Mesenchymal stem cell (in vitro differentiated cells and primary cell): ENCODE measurements around the gene CYFIP1.

Experiments
- DNase-seq: peaks from one replicate; pipeline ENCODE4 v3.0.0-alpha.2; 2013
- H2AFZ ChIP-seq: one replicate; pipeline ENCODE4 v1.6.1; 2013; ENCODE audit warnings: low read depth, mild to moderate bottlenecking, control low read depth, inconsistent platforms, low read length, moderate library complexity
- H2AK5ac ChIP-seq: 2 replicates; pipeline ENCODE4 v1.6.1; 2013; ENCODE audit warnings: low read length, moderate library complexity, mild to moderate bottlenecking, inconsistent platforms; ENCODE audit not compliant: severe bottlenecking
- H2BK120ac ChIP-seq: one replicate; pipeline ENCODE4 v1.6.1; 2013; ENCODE audit warnings: low read depth, mild to moderate bottlenecking, inconsistent platforms, low read length, moderate library complexity
- H2BK12ac ChIP-seq, 2 experiments: one replicate each; pipeline ENCODE4 v1.6.1; 2013; ENCODE audit warnings: inconsistent platforms in 2 of 2, low read length in 2 of 2, mild to moderate bottlenecking in 2 of 2, moderate library complexity in 2 of 2, control low read depth in 1 of 2
- H2BK15ac ChIP-seq: one replicate; pipeline ENCODE4 v1.6.1; 2013; ENCODE audit warnings: mild to moderate bottlenecking, low read depth, inconsistent platforms; ENCODE audit not compliant: poor library complexity, severe bottlenecking
- H2BK5ac ChIP-seq: 2 replicates; pipeline ENCODE4 v1.6.1; 2013; ENCODE audit warnings: low read depth, mild to moderate bottlenecking, low read length, control low read depth, inconsistent platforms; ENCODE audit not compliant: poor library complexity, severe bottlenecking
- H3K14ac ChIP-seq, 2 experiments: one replicate each; pipeline ENCODE4 v1.6.1; 2013; ENCODE audit warnings: inconsistent platforms in 2 of 2, low read length in 2 of 2, control low read depth in 1 of 2, mild to moderate bottlenecking in 1 of 2, moderate library complexity in 1 of 2
- H3K18ac ChIP-seq, 2 experiments: one replicate each; pipeline ENCODE4 v1.6.1; 2013; ENCODE audit warnings: inconsistent platforms in 2 of 2, low read length in 2 of 2, control low read depth in 1 of 2, low read depth in 1 of 2, mild to moderate bottlenecking in 1 of 2
- H3K23ac ChIP-seq, 2 experiments: one replicate each; pipeline ENCODE4 v1.6.1; 2013; ENCODE audit warnings: inconsistent platforms in 2 of 2, low read length in 2 of 2, mild to moderate bottlenecking in 2 of 2, moderate library complexity in 2 of 2, control low read depth in 1 of 2
- H3K27ac ChIP-seq: 2 replicates; pipeline ENCODE4 v1.5.1; 2013; ENCODE audit warnings: mild to moderate bottlenecking, moderate library complexity, low read length, control low read depth, inconsistent platforms; ENCODE audit not compliant: poor library complexity, severe bottlenecking
- H3K27me3 ChIP-seq, 2 experiments: 2 replicates each; pipeline versions ENCODE4 v1.6.1 to v1.7.0; 2013; ENCODE audit warnings: low read length in 2 of 2, mild to moderate bottlenecking in 2 of 2, moderate library complexity in 2 of 2, control low read depth in 1 of 2, inconsistent platforms in 1 of 2; ENCODE audit not compliant: control insufficient read depth in 1 of 2, insufficient read depth in 1 of 2
- H3K36me3 ChIP-seq, 2 experiments: 2 replicates each; pipeline versions ENCODE4 v1.6.1 to v1.7.0; 2013; ENCODE audit warnings: low read length in 2 of 2, control low read depth in 1 of 2, inconsistent platforms in 1 of 2, low read depth in 1 of 2, mild to moderate bottlenecking in 1 of 2; ENCODE audit not compliant: insufficient read depth in 2 of 2, control insufficient read depth in 1 of 2
- H3K4ac ChIP-seq, 2 experiments: one replicate each; pipeline ENCODE4 v1.6.1; 2013; ENCODE audit warnings: inconsistent platforms in 2 of 2, low read length in 2 of 2, mild to moderate bottlenecking in 2 of 2, moderate library complexity in 2 of 2, control low read depth in 1 of 2, low read depth in 1 of 2
- H3K4me1 ChIP-seq: 2 replicates; pipeline ENCODE4 v1.6.1; 2013; ENCODE audit warnings: low read depth, low read length, control low read depth; ENCODE audit not compliant: control insufficient read depth, insufficient read depth
- H3K4me2 ChIP-seq: 2 replicates; pipeline ENCODE4 v1.6.1; 2013; ENCODE audit warnings: low read length, mild to moderate bottlenecking, inconsistent platforms; ENCODE audit not compliant: poor library complexity, severe bottlenecking
- H3K4me3 ChIP-seq, 2 experiments: 2 replicates each; pipeline versions ENCODE4 v1.5.1 to v1.7.0; 2013; ENCODE audit warnings: low read length in 2 of 2, mild to moderate bottlenecking in 2 of 2, control low read depth in 1 of 2, low read depth in 1 of 2; ENCODE audit not compliant: insufficient read depth in 1 of 2
- H3K79me1 ChIP-seq: replicated peaks from 2 replicates; pipeline ENCODE4 v1.6.1; 2013; ENCODE audit warnings: mild to moderate bottlenecking, control low read depth, low read length, inconsistent platforms; ENCODE audit not compliant: poor library complexity, severe bottlenecking
- H3K9ac ChIP-seq: 2 replicates; pipeline ENCODE4 v1.7.0; 2013; ENCODE audit warnings: mild to moderate bottlenecking, low read length, moderate library complexity
- H3K9me3 ChIP-seq: 2 replicates; pipeline ENCODE4 v1.7.0; 2013; ENCODE audit warnings: mild to moderate bottlenecking, low read length; ENCODE audit not compliant: control insufficient read depth
- H4K8ac ChIP-seq: one replicate; pipeline ENCODE4 v1.6.1; 2013; ENCODE audit warnings: inconsistent platforms, mild to moderate bottlenecking, low read length, moderate library complexity
- H4K91ac ChIP-seq: one replicate; pipeline ENCODE4 v1.6.1; 2013; ENCODE audit warnings: mild to moderate bottlenecking, low read length, inconsistent platforms
- WGBS: methylation state at CpG from one replicate; pipeline ENCODE4 v1.1.7; 2013; ENCODE audit warnings: mixed read lengths; 5-methylcytosine and 5-hydroxymethylcytosine counted together

CYFIP1 gene

DNA sequence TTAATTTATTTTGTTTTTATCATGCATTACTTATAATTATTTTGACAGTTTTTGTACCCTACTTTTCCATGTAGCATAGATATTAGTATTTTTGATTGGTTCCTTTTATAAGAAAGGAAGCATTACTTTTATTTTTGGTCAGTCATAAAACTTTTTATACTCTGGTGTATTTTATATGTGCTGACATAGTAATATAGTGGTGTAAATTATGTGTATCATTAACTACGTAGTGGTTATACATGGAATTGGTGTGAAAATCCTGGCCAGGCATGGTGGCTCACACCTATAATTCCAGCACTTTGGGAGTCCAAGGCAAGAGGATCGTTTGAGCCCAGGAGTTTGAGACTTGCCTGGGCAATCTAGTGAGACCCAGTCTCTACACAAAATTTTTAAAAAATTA is 160.5 kb downstream of the CYFIP1 start:
- Histone ChIP-seq H3K4me1 (no peaks in the 10 kb centered on the region), H3K18ac (no peak overlapping the region), H4K8ac (no peak overlapping the region), H3K79me1 (no peaks in the 10 kb centered on the region), H2AFZ (no peak overlapping the region), H2AK5ac (no peak overlapping the region), H3K9ac (no peak overlapping the region), H3K27ac (no peak overlapping the region), H3K36me3 (peaks cover 27 to 30% of the 10 kb centered on the region in 2 experiments), H2BK5ac (no peak overlapping the region), H3K9me3 (no peaks in the 10 kb centered on the region), H2BK15ac (no peak overlapping the region), H4K91ac (no peak overlapping the region), H3K14ac (no peak overlapping the region), H3K27me3 (no peaks in the 10 kb centered on the region), H2BK12ac (no peak overlapping the region), H3K4me3 (no peak overlapping the region), H3K4ac (no peak overlapping the region), H2BK120ac (no peak overlapping the region), H3K23ac (no peak overlapping the region), H3K4me2 (no peak overlapping the region)
- WGBS: 94% methylated on average over 2 of the region's 2 CpGs
- no peak for DNase-seq
